MM.1S (cell line): Measurements from ENCODE around the gene CDH16.

Experiments used
- CTCF ChIP-seq: fragments of 300-600 bp; sonication (generic); IDR thresholded peaks from 2 replicates; pipeline ENCODE4 v1.5.1; 2016; ENCODE audit warnings: antibody characterized with exemption, low read length, mixed read lengths
- EZH2 ChIP-seq: fragments of 300-600 bp; sonication (generic); optimal IDR thresholded peaks from 2 replicates; pipeline ENCODE3; 2017; ENCODE audit warnings: low read depth, mild to moderate bottlenecking, antibody characterized with exemption, low read length, mixed read lengths
- EZH2phosphoT487 ChIP-seq: fragments of 300-600 bp; sonication (generic); IDR thresholded peaks from 2 replicates; pipeline ENCODE4 v1.6.1; 2018; ENCODE audit warnings: antibody characterized with exemption, low read length

- TF ChIP-seq CTCF (no peak), EZH2 (no peak), EZH2phosphoT487 (no peak)
These were observed 27.3 kb downstream of the CDH16 start for GRCh38 chr16:66891360-66891759.
